Measurements from ENCODE around the gene KIAA1217. TPM values are rescaled to one million over a fixed set of nuclear protein-coding genes. Genes with fewer than 3 reads are reported as not detected.

Gene KIAA1217
- total and polyA plus RNA-seq, 2 of the 4 experiments (the other 2 are of a cell fraction), result 3.4 to 4.4 TPM

DNA sequence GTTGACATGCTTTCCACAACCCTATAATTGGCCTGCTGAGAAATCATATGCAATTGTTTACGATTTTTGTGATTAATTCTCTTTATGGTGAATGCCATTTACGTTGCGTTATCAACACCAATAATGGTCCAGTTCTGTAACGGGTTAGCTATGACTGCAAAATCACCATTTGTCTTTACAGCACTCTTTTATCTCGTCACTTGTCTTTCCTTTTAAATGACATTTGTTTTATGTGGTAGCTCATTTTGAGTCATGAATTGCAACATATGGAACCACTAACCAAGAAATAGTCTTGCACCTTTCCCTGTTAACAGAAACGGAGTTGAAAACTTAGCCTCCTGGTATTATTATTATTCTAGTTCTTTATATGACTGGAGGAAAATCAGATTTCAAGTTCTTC is 3.1 kb upstream of the KIAA1217 start:
- Histone ChIP-seq H3K9me1 (ENCODE audit: insufficient read depth, low read length) (0 out of 2 replicates have a peak, but pooled peaks cover 3% of the 10 kb centered on the region), H3K23ac (ENCODE audit: low read depth, low read length) (no peak overlapping the region), H2BK20ac (ENCODE audit: low read depth, low read length) (no peak overlapping the region), H2BK5ac (ENCODE audit: low read depth, low read length, poor library complexity, severe bottlenecking) (no peak overlapping the region), H4K91ac (ENCODE audit: insufficient read depth, low read depth, low read length) (no peak overlapping the region), H3K4me1 (ENCODE audit: control insufficient read depth, insufficient read depth, low read length) (peaks cover 4% of the 10 kb centered on the region; the same call in 1 of the 2 replicates), H4K5ac (ENCODE audit: low read depth, low read length) (no peak overlapping the region), H3K4ac (ENCODE audit: low read depth, low read length) (no peak overlapping the region), H2BK15ac (ENCODE audit: low read depth, low read length) (no peak overlapping the region), H3K18ac (ENCODE audit: low read depth, low read length) (no peak overlapping the region), H3K27me3 (ENCODE audit: control insufficient read depth, insufficient read depth, low read length) (peaks cover 1% of the 10 kb centered on the region), H3K36me3 (ENCODE audit: control insufficient read depth, insufficient read depth, low read length) (no peaks in the 10 kb centered on the region), H3K14ac (replicated peaks; ENCODE audit: low read depth, low read length) (no peak overlapping the region), H2AK9ac (replicated peaks; ENCODE audit: low read depth, low read length, poor library complexity) (no peak overlapping the region), H3K4me2 (ENCODE audit: low read depth, low read length) (no peak overlapping the region), H3K56ac (ENCODE audit: extremely low read depth, insufficient read depth, low read length) (no peak overlapping the region), H4K8ac (ENCODE audit: low read depth in 2 of 2, low read length in 2 of 2) (no peak overlapping the region), H3K4me3 (ENCODE audit: insufficient read depth, low read depth, low read length) (no peak overlapping the region), H4K20me1 (ENCODE audit: insufficient read depth, low read length) (no peaks in the 10 kb centered on the region), H3K79me1 (ENCODE audit: low read depth in 1 of 2, low read length in 2 of 2) (no peaks in the 10 kb centered on the region), H3K9ac (ENCODE audit: low read depth, low read length) (no peak overlapping the region), H3K9me3 (ENCODE audit: control insufficient read depth, insufficient read depth, low read length) (no peaks in the 10 kb centered on the region), H2AFZ (replicated peaks; ENCODE audit: low read length, poor library complexity) (no peak overlapping the region), H3K27ac (ENCODE audit: insufficient read depth, low read length) (no peak overlapping the region), H2BK120ac (ENCODE audit: low read depth, low read length) (no peak overlapping the region), H2AK5ac (ENCODE audit: low read depth, low read length) (no peak overlapping the region)
- TF ChIP-seq FOS (IDR thresholded peaks at IDR 0.05; ENCODE audit: low read depth, low read length), result no peak
- TF ChIP-seq, protein P1, sequence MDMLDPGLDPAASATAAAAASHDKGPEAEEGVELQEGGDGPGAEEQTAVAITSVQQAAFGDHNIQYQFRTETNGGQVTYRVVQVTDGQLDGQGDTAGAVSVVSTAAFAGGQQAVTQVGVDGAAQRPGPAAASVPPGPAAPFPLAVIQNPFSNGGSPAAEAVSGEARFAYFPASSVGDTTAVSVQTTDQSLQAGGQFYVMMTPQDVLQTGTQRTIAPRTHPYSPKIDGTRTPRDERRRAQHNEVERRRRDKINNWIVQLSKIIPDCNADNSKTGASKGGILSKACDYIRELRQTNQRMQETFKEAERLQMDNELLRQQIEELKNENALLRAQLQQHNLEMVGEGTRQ (IDR thresholded peaks at IDR 0.05; ENCODE audit: low read depth, low read length), result no peak
- TF ChIP-seq MXI1 (IDR thresholded peaks at IDR 0.05; ENCODE audit: borderline replicate concordance, low read depth, low read length), result no peak
- TF ChIP-seq RCOR1 (IDR thresholded peaks at IDR 0.05; ENCODE audit: insufficient replicate concordance, low read length), result no peak
- TF ChIP-seq, protein P2, sequence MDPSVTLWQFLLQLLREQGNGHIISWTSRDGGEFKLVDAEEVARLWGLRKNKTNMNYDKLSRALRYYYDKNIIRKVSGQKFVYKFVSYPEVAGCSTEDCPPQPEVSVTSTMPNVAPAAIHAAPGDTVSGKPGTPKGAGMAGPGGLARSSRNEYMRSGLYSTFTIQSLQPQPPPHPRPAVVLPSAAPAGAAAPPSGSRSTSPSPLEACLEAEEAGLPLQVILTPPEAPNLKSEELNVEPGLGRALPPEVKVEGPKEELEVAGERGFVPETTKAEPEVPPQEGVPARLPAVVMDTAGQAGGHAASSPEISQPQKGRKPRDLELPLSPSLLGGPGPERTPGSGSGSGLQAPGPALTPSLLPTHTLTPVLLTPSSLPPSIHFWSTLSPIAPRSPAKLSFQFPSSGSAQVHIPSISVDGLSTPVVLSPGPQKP (IDR thresholded peaks at IDR 0.05; ENCODE audit: borderline replicate concordance, low read depth, low read length), result no peak
- TF ChIP-seq MAFK (IDR thresholded peaks at IDR 0.05; ENCODE audit: low read depth, low read length), result no peak
- TF ChIP-seq CEBPB (IDR thresholded peaks at IDR 0.05; ENCODE audit: low read depth, low read length), result no peak
- no peak for TF ChIP-seq CTCF (conservative IDR thresholded peaks at IDR 0.05; ENCODE audit: low read depth, low read length)
- no peak for TF ChIP-seq BHLHE40 (IDR thresholded peaks at IDR 0.05; ENCODE audit: low read depth, low read length)
- no peak for TF ChIP-seq SMC3 (IDR thresholded peaks at IDR 0.05; ENCODE audit: low read depth, low read length)
- dilution Hi-C loops (cut with HindIII; ENCODE audit: low sequenced_read_pairs, unreplicated experiment), result no loop called here
- POLR2A ChIA-PET (ENCODE audit: unreplicated experiment), result no interaction called here
- ATAC-seq (ENCODE audit: low read depth) (no peak), DNase-seq (no peak)
- BruUV-seq (replicated peaks), result no TSS peak
- in situ Hi-C loops (cut with MboI; ENCODE audit: low sequenced_read_pairs), result loop anchor here (25.0 kb wide), 1 partner anchor 1044 kb away; no protein-coding TSS in a partner anchor
- no CpG with 5 or more reads among the region's 6 CpGs for WGBS, 2 experiments (ENCODE audit: extremely low coverage in 2 of 2, insufficient read length in 1 of 2)
- CTCF ChIA-PET, result interaction anchor here (1.0 kb wide), 1 partner anchor 9 kb away, joined by 5 read pairs; no protein-coding TSS in a partner anchor
- intact Hi-C loops (cut with micrococcal nuclease), result loop anchor here (5.0 kb wide), 1 partner anchor 156 kb away; no protein-coding TSS in a partner anchor
